ENCODE measurements around the gene KLHL9.

The KLHL9 gene

GRCh38 chr9:21336457-21336856, 1.3 kb upstream of the KLHL9 start:
- TF ChIP-seq CTCF (IDR thresholded peaks at IDR 0.05) = no peak
- Histone ChIP-seq H3K4me1 (ENCODE audit: control insufficient read depth in 1 of 2, insufficient read depth in 1 of 2, low read depth in 1 of 2, low read length in 1 of 2) (peaks cover 35 to 37% of the 10 kb centered on the region in 2 experiments), H3K27ac (no peak overlapping the region), H3K9me3 (no peaks in the 10 kb centered on the region), H3K4me3 (ENCODE audit: low read depth in 1 of 2, low read length in 1 of 2) (no peak overlapping the region), H3K36me3 (peaks cover 6% of the 10 kb centered on the region), H3K27me3 (peaks cover 6% of the 10 kb centered on the region)

GRCh38 chr9:21333226-21333625, 2.0 kb downstream of the KLHL9 start:
- Histone ChIP-seq H3K4me1 (ENCODE audit: control insufficient read depth in 1 of 2, insufficient read depth in 1 of 2, low read depth in 1 of 2, low read length in 1 of 2) (peaks cover 43 to 44% of the 10 kb centered on the region in 2 experiments), H3K36me3 (peaks cover 14% of the 10 kb centered on the region), H3K27ac (no peak overlapping the region), H3K27me3 (no peaks in the 10 kb centered on the region), H3K9me3 (no peaks in the 10 kb centered on the region), H3K4me3 (ENCODE audit: low read depth in 1 of 2, low read length in 1 of 2) (no peak overlapping the region)
- no peak for TF ChIP-seq CTCF (IDR thresholded peaks at IDR 0.05)

DNA sequence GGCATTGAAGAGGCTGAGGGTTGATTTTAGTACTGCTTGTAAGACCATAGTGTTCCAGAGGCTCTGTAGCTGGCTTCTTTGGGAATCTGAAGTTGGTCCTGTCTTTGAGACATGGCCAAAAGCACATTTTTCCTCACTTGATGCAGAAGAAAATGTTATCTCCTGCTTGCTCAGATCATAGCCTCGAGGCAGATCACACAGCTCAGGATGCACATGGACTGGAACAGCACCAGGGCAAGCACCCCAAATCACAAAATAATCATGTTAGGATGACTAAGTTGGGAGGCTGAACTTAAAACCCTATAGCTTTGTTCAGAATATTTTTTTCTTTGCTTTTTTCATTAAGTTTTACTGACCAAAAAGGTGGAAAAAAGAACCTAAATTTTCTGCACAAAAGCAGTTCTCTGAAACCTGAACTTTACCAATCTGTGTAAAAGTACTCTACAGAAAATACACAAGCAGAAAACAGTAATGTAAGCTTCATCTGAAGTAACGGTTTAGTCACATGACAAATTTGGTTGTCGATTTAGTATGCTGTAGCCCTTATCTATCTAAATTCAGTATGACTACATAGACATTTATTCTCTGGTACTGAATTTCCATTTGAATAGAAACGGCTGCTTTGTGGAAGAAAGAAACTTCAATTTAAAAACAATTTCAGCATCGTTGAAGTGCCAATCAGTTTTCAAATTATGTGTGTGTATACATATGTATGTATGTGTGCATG, 3.4 kb downstream of the KLHL9 start:
- TF ChIP-seq CTCF (IDR thresholded peaks at IDR 0.05) = no peak
- Histone ChIP-seq H3K27ac (no peak overlapping the region), H3K4me1 (ENCODE audit: control insufficient read depth in 1 of 2, insufficient read depth in 1 of 2, low read depth in 1 of 2, low read length in 1 of 2) (peaks cover 43 to 44% of the 10 kb centered on the region in 2 experiments), H3K9me3 (no peaks in the 10 kb centered on the region), H3K4me3 (ENCODE audit: low read depth in 1 of 2, low read length in 1 of 2) (no peak overlapping the region), H3K36me3 (peaks cover 14% of the 10 kb centered on the region), H3K27me3 (no peaks in the 10 kb centered on the region)

- H3K4me3 ChIP-seq (ENCODE audit: low read depth in 1 of 2, low read length in 1 of 2) = no peak overlapping the region
- peaks cover 14 to 17% of the 10 kb centered on the region in 2 experiments for H3K4me1 ChIP-seq (ENCODE audit: control insufficient read depth in 1 of 2, insufficient read depth in 1 of 2, low read depth in 1 of 2, low read length in 1 of 2)
- no peaks in the 10 kb centered on the region for H3K9me3 ChIP-seq
- no peaks in the 10 kb centered on the region for H3K27me3 ChIP-seq
- TF ChIP-seq CTCF (IDR thresholded peaks at IDR 0.05) = no peak
- peaks cover 52% of the 10 kb centered on the region for H3K36me3 ChIP-seq
- H3K27ac ChIP-seq = no peak overlapping the region
Observed at GRCh38 chr9:21326526-21327139, 8.6 kb downstream of the KLHL9 start.

GRCh38 chr9:21324047-21324446, 11.2 kb downstream of the KLHL9 start:
- peaks cover 58% of the 10 kb centered on the region for H3K36me3 ChIP-seq
- no peak for TF ChIP-seq CTCF (IDR thresholded peaks at IDR 0.05)
- H3K4me1 ChIP-seq (ENCODE audit: control insufficient read depth in 1 of 2, insufficient read depth in 1 of 2, low read depth in 1 of 2, low read length in 1 of 2) = peaks cover 6 to 7% of the 10 kb centered on the region in 2 experiments
- H3K27ac ChIP-seq = no peak overlapping the region
- H3K9me3 ChIP-seq = no peaks in the 10 kb centered on the region
- H3K4me3 ChIP-seq (ENCODE audit: low read depth in 1 of 2, low read length in 1 of 2) = no peak overlapping the region
- H3K27me3 ChIP-seq = no peaks in the 10 kb centered on the region
